OCI-LY3 (cell line): ENCODE measurements around the gene SEC23B.

ENCODE experiments used
- CTCF ChIP-seq: fragments of 200-600, 300-600 bp; sonication (generic); IDR thresholded peaks from 2 replicates; pipeline ENCODE4 v1.5.1; 2014; ENCODE audit warnings: antibody characterized with exemption, low read length, low read depth
- EZH2phosphoT487 ChIP-seq: fragments of 200-600 bp; shearing (Covaris generic); IDR thresholded peaks from 2 replicates; pipeline ENCODE4 v1.6.1; 2018; ENCODE audit warnings: antibody characterized with exemption, mixed run types, low read depth

GRCh38 chr20:18589941-18590674, 82.4 kb downstream of the SEC23B start:
- TF ChIP-seq CTCF (no peak), EZH2phosphoT487 (no peak)
